DOHH2 (cell line): Measurements from ENCODE around the gene TRMT1L.

Source experiments
- CTCF ChIP-seq: fragments of 200-600 bp; sonication (generic); IDR thresholded peaks from one replicate; pipeline ENCODE4 v1.5.1; 2014; ENCODE audit warnings: antibody characterized with exemption, mild to moderate bottlenecking, low read depth, low read length; ENCODE audit not compliant: poor library complexity, severe bottlenecking
- EZH2phosphoT487 ChIP-seq: fragments of 200-600 bp; sonication (generic); IDR thresholded peaks from 2 replicates; pipeline ENCODE4 v1.6.1; 2017; ENCODE audit warnings: borderline replicate concordance, mild to moderate bottlenecking, antibody characterized with exemption, low read length, moderate library complexity, mixed read lengths

DNA sequence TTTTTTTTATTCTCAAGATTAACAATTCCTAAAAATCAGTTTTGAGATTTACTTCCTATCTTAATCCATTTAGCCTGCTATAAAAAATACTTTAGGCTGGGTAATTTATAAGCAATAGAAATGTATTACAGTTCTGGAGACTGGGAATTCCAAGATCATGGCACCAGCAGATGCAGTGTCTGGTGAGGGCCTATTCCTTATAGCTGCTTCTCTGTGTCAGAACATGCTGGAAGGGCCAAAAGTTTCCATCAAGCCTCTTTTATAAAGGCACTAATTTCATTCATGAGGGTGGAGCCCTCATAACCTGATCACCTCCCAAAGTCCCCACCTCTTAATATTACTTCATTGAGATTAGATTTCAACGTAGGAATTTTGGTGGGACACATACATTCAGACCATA, 69.7 kb downstream of the TRMT1L start:
- TF ChIP-seq CTCF (no peak), EZH2phosphoT487 (no peak)
